Measurements from ENCODE around the gene RPGRIP1. TPM values are rescaled to one million over a fixed set of nuclear protein-coding genes. Genes with fewer than 3 reads are reported as not detected.

The RPGRIP1 gene
- total RNA-seq, 1 experiment from 2014 or later = 0.50 TPM

DNA sequence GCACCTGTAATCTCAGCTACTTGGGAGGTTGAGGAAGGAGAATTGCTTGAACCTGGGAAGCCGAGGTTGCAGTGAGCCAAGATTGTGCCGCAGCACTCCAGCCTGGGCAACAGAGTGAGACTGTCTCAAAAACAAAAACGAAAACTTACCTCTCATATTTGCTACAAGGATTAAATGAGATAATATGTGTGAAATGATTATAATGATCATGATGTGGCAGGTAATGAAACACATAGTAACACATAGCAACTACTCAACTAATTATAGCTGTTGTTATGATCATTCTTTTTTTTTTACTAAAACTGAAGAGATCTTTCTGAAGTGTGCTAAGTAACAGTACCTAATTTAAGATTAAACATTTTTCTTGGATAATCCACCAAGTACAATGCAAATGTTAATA, 30.1 kb downstream of the RPGRIP1 start (continued):
- TF ChIP-seq, protein P1, sequence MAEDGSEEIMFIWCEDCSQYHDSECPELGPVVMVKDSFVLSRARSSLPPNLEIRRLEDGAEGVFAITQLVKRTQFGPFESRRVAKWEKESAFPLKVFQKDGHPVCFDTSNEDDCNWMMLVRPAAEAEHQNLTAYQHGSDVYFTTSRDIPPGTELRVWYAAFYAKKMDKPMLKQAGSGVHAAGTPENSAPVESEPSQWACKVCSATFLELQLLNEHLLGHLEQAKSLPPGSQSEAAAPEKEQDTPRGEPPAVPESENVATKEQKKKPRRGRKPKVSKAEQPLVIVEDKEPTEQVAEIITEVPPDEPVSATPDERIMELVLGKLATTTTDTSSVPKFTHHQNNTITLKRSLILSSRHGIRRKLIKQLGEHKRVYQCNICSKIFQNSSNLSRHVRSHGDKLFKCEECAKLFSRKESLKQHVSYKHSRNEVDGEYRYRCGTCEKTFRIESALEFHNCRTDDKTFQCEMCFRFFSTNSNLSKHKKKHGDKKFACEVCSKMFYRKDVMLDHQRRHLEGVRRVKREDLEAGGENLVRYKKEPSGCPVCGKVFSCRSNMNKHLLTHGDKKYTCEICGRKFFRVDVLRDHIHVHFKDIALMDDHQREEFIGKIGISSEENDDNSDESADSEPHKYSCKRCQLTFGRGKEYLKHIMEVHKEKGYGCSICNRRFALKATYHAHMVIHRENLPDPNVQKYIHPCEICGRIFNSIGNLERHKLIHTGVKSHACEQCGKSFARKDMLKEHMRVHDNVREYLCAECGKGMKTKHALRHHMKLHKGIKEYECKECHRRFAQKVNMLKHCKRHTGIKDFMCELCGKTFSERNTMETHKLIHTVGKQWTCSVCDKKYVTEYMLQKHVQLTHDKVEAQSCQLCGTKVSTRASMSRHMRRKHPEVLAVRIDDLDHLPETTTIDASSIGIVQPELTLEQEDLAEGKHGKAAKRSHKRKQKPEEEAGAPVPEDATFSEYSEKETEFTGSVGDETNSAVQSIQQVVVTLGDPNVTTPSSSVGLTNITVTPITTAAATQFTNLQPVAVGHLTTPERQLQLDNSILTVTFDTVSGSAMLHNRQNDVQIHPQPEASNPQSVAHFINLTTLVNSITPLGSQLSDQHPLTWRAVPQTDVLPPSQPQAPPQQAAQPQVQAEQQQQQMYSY (CRISPR knock-in tag; IDR thresholded peaks at IDR 0.05) = no peak
- TF ChIP-seq RORB (CRISPR knock-in tag; IDR thresholded peaks at IDR 0.05) = no peak
- TF ChIP-seq ZNF263 (CRISPR knock-in tag; IDR thresholded peaks at IDR 0.05; ENCODE audit: low read depth) = no peak
- no peak for TF ChIP-seq CREB1 (CRISPR knock-in tag; IDR thresholded peaks at IDR 0.05)
- TF ChIP-seq TCF7 (CRISPR knock-in tag; IDR thresholded peaks at IDR 0.05; ENCODE audit: low read depth) = no peak
- TF ChIP-seq, protein P2, sequence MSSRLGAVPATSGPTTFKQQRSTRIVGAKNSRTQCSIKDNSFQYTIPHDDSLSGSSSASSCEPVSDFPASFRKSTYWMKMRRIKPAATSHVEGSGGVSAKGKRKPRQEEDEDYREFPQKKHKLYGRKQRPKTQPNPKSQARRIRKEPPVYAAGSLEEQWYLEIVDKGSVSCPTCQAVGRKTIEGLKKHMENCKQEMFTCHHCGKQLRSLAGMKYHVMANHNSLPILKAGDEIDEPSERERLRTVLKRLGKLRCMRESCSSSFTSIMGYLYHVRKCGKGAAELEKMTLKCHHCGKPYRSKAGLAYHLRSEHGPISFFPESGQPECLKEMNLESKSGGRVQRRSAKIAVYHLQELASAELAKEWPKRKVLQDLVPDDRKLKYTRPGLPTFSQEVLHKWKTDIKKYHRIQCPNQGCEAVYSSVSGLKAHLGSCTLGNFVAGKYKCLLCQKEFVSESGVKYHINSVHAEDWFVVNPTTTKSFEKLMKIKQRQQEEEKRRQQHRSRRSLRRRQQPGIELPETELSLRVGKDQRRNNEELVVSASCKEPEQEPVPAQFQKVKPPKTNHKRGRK (CRISPR knock-in tag; IDR thresholded peaks at IDR 0.05; ENCODE audit: borderline replicate concordance) = no peak
- no peak for TF ChIP-seq ZNF317 (CRISPR knock-in tag; IDR thresholded peaks at IDR 0.05; ENCODE audit: borderline replicate concordance, low read depth)
- TF ChIP-seq RELA (CRISPR knock-in tag; IDR thresholded peaks at IDR 0.05; ENCODE audit: borderline replicate concordance) = no peak
- TF ChIP-seq FOXJ3 (CRISPR knock-in tag; IDR thresholded peaks at IDR 0.05; ENCODE audit: borderline replicate concordance) = no peak
- no peak for TF ChIP-seq JAZF1 (CRISPR knock-in tag; IDR thresholded peaks at IDR 0.05)
- TF ChIP-seq, protein P3, sequence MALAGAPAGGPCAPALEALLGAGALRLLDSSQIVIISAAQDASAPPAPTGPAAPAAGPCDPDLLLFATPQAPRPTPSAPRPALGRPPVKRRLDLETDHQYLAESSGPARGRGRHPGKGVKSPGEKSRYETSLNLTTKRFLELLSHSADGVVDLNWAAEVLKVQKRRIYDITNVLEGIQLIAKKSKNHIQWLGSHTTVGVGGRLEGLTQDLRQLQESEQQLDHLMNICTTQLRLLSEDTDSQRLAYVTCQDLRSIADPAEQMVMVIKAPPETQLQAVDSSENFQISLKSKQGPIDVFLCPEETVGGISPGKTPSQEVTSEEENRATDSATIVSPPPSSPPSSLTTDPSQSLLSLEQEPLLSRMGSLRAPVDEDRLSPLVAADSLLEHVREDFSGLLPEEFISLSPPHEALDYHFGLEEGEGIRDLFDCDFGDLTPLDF (CRISPR knock-in tag; IDR thresholded peaks at IDR 0.05) = no peak
- no peak for TF ChIP-seq ESRRA (CRISPR knock-in tag; IDR thresholded peaks at IDR 0.05; ENCODE audit: borderline replicate concordance)
- TF ChIP-seq GABPB1 (CRISPR knock-in tag; IDR thresholded peaks at IDR 0.05) = no peak

DNA sequence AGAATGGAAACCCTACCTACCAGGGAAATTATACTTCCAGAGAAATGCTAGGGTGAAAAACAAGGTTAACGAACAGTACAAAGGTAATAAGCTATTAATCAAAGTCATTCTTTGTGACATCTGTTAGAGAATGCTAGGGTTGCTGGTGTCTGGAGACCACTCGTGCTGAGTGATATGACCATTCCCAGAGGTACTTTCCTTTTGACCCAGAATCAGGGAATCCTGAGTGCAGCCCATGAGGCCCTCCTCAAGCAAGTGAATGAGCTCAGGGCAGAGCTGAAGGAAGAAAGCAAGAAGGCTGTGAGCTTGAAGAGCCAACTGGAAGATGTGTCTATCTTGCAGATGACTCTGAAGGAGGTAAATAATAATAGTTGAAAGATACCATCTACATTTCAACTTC, 31.7 kb downstream of the RPGRIP1 start:
- H3K36me3 Mint-ChIP-seq = no peaks in the 10 kb centered on the region
- DNase-seq (ENCODE audit: low spot score) = no peak
- peaks cover 36% of the 10 kb centered on the region for H3K4me1 Mint-ChIP-seq
- no peak for TF ChIP-seq CREB1 (CRISPR knock-in tag; IDR thresholded peaks at IDR 0.05)
- TF ChIP-seq, protein P4, sequence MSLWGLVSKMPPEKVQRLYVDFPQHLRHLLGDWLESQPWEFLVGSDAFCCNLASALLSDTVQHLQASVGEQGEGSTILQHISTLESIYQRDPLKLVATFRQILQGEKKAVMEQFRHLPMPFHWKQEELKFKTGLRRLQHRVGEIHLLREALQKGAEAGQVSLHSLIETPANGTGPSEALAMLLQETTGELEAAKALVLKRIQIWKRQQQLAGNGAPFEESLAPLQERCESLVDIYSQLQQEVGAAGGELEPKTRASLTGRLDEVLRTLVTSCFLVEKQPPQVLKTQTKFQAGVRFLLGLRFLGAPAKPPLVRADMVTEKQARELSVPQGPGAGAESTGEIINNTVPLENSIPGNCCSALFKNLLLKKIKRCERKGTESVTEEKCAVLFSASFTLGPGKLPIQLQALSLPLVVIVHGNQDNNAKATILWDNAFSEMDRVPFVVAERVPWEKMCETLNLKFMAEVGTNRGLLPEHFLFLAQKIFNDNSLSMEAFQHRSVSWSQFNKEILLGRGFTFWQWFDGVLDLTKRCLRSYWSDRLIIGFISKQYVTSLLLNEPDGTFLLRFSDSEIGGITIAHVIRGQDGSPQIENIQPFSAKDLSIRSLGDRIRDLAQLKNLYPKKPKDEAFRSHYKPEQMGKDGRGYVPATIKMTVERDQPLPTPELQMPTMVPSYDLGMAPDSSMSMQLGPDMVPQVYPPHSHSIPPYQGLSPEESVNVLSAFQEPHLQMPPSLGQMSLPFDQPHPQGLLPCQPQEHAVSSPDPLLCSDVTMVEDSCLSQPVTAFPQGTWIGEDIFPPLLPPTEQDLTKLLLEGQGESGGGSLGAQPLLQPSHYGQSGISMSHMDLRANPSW (CRISPR knock-in tag; conservative IDR thresholded peaks at IDR 0.05; ENCODE audit: low read depth) = no peak
- TF ChIP-seq, protein P5, sequence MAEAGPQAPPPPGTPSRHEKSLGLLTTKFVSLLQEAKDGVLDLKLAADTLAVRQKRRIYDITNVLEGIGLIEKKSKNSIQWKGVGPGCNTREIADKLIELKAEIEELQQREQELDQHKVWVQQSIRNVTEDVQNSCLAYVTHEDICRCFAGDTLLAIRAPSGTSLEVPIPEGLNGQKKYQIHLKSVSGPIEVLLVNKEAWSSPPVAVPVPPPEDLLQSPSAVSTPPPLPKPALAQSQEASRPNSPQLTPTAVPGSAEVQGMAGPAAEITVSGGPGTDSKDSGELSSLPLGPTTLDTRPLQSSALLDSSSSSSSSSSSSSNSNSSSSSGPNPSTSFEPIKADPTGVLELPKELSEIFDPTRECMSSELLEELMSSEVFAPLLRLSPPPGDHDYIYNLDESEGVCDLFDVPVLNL (CRISPR knock-in tag; IDR thresholded peaks at IDR 0.05; ENCODE audit: borderline replicate concordance, low read depth) = no peak
- TF ChIP-seq, protein P6, sequence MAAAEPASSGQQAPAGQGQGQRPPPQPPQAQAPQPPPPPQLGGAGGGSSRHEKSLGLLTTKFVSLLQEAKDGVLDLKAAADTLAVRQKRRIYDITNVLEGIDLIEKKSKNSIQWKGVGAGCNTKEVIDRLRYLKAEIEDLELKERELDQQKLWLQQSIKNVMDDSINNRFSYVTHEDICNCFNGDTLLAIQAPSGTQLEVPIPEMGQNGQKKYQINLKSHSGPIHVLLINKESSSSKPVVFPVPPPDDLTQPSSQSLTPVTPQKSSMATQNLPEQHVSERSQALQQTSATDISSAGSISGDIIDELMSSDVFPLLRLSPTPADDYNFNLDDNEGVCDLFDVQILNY (CRISPR knock-in tag; IDR thresholded peaks at IDR 0.05) = no peak
- TF ChIP-seq RELA (CRISPR knock-in tag; IDR thresholded peaks at IDR 0.05; ENCODE audit: borderline replicate concordance) = no peak
- no peak for TF ChIP-seq SOX15 (CRISPR knock-in tag; IDR thresholded peaks at IDR 0.05)
- POLR2A ChIA-PET = interaction anchor here (0.6 kb wide), 1 partner anchor 346 kb away, joined by 7 read pairs; no protein-coding TSS in a partner anchor
- no peak overlapping the region for H3K4me3 Mint-ChIP-seq
- H3K27me3 Mint-ChIP-seq (ENCODE audit: low read depth) = no peaks in the 10 kb centered on the region
- CTCF ChIA-PET = interaction anchor here (1.5 kb wide), 1 partner anchor 13 kb away, joined by 3 read pairs; no protein-coding TSS in a partner anchor
- no peaks in the 10 kb centered on the region for H3K9me3 Mint-ChIP-seq
- ATAC-seq = no peak
- H3K27ac Mint-ChIP-seq = peak overlapping the region; percentile 9; the same call in 1 of the 2 replicates

Measured in WTC11 (cell line).